HG03139 (cell line): ENCODE measurements around the gene MRPL24.
"Not testable (repeated sequence)": the region's sequence is repeated elsewhere in the genome, so short reads cannot be mapped to it uniquely, and the experiment has no call there.

Experiments used
- ATAC-seq: cut with Tn5 transposase; IDR thresholded peaks from one replicate; pipeline ENCODE4 v1.9.1; 2021; ENCODE audit not compliant: unreplicated experiment

The MRPL24 gene

DNA sequence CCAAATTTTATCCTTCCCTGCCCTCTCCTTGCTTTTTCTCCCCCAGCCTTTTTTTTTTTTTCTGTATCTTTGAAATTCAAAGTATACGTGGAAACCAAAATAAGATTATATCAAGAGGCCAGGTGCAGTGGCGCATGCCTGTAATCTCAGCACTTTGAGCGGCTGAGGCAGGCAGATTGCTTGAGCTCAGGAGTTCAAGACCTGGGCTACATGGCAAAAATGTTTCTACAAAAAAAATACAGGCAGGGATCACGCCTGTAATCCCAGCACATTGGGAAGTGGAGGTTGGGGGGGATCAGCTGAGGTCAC lies 19.9 kb upstream of the MRPL24 start:
- ATAC-seq: no peak

DNA sequence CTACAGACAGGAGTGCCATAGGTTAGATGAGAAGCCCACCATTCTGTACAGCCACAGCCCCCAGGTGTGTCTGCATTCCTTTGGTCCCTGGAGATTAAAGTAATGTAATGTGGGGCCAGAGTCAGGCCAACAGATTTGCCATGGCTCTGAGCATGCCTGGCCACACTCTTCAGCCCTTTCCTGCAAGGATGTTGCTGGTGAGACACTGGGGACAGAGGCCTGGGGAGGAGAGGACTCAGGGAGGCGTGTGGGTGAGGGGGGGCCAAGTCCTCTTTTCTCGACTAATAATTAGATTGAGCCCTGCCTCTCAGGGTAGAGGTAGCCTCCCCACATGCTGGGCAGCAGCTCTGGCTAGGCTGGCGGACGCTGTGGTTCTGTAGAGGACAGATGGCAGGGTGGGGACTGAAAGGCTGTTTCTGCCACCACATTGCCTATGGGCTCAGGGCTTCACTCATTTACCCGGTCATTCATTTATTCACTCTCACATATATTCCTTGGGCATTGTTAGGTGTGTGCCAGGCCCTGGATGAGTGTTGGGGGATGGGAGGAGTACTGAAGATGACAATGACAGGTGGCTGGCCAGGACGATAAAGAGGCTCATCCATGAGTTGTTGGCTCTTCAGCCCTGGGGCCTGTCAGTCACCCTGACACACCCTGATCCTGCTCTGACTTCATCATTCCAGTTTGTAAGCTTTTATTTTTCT lies 19.4 kb upstream of the MRPL24 start:
- ATAC-seq: no peak

DNA sequence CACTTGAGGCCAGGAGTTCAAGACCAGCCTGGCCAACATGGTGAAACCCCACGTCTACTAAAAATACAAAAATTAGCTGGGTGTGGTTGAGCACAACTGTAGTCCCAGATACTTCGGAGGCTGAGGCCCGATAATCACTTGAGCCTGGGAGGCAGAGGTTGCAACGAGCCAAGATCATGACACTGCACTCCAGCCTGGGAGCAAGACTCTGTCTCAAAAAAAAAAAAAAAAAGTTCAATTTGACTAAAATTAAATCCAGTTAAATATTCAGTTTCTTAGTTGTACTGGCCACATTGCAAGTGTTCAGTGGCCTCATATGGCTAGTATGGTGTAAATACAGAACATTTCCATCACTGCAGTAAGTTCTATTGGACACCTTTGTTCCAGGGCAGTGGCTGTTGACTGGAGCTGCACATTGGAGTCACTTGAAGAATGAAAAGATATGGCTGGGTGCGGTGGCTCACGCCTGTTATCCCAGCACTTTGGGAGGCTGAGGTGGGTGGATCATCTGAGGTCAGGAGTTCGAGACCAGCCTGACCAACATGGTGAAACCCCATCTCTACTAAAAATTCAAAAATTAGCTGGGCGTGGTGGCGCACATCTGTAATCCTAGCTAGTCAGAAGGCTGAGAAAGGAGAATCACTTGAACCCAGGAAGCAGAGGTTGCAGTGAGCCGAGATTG lies 16.8 kb upstream of the MRPL24 start:
- ATAC-seq: not testable (repeated sequence)

DNA sequence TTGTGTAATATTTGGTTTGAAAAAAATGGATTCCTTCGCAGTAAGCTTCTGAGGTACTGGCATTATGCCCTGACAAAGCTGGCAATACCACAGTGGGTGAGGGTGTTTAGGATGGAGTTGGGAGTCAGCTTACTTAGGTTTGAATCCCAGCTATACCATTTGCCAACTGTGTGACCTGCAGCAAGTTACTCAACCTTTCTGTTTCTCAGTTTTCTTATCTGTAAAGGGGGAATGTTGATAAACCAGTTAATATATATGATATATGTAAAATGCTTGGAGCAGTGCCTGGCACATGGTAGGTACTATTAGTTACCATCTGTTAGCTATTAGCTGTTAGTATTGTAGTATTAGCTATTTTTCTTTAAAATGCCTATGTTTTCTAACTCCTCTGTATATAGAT lies 15.5 kb upstream of the MRPL24 start:
- ATAC-seq: no peak

DNA sequence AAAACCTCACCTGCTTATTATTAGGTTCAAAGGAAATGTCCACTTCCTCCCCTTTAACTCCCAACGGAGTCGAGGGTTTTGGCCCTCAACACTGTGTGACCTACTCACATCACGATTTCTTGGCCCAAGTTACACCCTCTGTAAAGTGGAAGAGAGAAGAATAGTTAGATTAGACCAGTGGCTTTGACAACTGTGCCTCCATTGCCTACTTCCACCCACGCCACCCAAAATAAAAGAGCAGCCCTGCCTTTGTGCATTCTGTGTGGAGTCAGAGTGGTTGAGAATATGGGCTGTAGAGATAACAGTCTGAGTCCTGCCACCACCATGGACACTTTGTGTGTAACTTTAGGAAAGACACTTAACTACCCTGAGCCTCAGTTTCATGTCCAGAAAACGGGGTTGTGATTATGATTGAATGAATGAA lies 14.7 kb upstream of the MRPL24 start:
- no peak for ATAC-seq

DNA sequence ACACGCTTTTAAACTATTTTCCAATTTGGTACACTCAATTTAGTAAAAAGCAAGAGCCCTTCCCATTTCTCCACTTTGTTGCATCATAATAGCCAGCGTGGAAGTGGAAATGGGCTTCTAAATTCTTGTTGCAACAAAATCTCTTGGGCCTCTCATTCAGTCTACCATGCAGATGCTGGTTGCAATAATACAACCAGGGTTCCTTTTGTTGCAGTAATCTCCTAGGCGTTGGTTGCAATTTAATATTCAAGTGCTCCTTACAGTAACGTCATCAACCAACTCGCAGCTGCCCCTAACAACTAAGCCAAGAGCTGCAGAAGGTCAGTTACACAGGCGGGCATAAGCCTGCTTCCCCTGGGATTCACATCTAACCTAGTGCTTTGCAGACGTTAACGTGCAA lies 13.3 kb upstream of the MRPL24 start:
- no peak for ATAC-seq

DNA sequence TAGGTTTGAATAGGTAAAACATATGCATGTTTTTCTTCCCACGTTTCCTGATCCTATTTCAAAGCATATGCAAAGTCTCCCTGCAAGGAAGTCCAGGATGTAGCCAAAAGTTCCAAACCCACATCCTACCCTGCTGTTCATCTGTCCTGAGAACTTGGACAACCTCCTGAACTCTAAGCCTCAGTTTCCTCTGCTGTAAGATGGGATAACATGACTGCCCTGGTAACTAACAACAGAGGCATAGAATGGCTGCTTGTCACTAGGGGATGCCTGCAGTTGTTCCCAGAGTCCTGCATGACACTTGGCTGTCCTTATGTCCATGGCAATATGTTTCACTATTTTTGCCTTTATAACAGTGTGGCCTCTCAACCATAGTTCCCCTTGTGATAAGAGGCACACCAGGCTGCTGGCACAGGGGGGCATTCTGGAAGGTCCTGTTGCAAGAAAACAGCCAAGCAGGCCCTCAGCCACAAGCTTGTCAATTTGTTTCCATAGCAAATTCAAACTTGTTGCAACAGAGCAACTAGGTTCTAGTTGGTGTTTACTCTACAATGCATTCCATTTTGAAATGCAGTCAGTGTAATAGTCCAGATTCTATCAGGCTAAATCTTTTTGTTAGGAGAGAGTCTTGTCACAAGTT lies 12.1 kb upstream of the MRPL24 start:
- no peak for ATAC-seq

DNA sequence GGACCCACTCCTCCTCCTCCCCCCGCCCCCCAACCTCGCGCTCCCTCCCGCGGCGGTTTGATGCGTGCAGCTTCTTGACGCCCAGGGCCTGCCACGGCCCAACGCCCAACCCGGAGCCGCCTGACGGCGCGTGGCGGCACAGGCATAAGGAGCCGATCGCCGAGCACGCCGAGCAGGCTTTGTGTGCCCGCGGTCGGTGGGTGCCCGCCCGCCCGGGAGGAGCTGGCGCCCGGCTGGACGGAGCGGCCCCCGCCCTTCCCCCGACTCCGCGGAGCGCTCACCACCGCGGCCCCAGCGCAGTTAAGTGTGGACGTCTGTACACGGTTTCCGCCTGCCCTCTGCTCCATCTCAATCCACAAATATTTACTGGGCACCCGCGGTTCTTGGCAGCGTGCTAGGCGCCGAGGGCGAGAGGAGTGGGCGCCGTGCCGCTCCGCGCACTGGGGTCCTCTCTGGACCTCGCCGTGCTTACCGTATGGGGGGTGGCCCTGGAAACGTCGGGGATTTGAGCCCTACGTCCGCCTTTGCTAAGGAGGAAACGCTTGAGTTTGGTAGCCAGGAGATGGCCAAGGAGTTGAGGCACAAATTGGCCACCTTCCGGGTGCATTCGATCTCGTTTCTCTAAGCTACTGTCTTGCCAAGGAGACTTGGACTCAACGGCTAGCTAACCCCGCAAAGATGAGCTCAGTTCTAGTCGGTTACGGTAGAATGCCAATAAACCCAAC lies 11.0 kb upstream of the MRPL24 start:
- peak; percentile 57 for ATAC-seq

DNA sequence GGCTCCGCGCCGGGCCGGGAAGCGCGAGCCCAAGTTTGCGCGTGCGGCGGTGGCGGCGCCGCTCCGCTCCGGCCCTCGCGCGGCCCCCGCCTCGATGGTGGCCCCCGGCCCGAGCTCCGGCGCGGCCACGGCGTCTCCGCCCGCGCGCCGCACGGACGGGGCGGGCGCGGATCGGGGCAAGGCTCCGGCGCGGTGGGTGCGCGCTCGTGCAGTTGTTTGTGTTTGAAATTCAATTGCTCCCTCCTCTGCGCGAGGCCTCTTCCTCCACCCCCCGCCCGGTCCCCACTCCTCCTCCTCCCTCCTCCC lies 10.5 kb upstream of the MRPL24 start, which contains the start of gene HDGF:
Gene HDGF, minus strand, starts transcription at position 225 of the 306 bp plus-strand sequence. CDS start 246 bp downstream, outside the sequence.
- ATAC-seq: peak; percentile 3

DNA sequence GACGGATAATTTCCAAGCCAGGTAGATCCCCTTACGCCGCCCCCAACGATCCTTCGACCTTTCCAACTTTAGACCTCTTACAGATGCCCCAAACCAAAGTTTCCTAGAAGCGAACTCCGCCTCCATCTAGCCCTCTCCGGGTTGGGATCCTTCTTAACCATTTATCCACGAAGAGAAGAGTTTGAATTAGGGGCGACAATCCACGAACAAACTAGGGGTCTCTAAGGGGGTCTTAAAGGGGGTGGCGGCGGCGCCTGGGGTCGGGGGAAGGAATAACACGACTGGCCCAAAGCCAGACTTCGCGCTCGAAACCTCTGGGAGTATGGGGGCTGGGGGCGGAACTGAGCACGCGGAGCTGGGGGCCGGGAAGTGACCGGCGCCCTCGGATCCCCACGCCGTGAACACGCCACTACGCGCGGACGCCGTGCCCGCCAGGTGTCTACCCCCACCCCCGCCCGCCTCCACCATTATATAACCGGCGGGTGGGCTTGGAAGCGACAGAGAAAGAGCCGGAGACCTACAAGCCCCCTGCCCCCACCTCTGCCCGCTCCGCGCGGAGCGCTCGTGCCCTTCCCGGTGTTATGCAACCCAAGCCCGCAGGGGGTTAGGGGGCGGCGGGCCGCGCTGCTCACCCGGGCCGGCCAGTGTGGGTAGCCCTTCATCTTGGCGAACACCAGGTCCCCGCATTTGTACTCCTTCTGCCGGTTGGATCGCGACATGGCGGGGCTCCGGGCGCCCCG lies 10.0 kb upstream of the MRPL24 start:
- peak; percentile 5 for ATAC-seq

DNA sequence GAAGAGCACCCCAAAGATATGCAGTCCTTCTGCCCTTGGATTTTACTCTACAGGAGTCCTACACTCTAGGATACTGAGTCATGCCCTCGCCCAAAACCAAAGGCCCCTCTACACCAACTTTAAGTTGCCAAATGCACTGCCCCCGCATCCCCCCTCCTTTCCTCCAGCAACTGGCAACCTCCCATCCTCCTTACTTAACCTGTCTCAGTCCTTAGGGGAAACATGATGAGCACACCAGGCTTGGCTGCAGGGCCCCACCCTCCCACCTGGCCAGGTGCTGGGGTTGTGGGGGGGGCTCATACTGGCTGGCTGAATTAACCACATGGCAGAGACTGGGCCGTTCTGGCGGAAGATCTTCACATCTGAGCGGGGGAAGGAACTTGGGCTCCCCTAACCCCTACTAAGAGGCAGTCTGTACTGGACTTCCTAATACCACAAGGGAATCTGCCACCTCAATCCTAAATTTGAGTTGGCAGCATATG lies 9.3 kb upstream of the MRPL24 start:
- no peak for ATAC-seq

DNA sequence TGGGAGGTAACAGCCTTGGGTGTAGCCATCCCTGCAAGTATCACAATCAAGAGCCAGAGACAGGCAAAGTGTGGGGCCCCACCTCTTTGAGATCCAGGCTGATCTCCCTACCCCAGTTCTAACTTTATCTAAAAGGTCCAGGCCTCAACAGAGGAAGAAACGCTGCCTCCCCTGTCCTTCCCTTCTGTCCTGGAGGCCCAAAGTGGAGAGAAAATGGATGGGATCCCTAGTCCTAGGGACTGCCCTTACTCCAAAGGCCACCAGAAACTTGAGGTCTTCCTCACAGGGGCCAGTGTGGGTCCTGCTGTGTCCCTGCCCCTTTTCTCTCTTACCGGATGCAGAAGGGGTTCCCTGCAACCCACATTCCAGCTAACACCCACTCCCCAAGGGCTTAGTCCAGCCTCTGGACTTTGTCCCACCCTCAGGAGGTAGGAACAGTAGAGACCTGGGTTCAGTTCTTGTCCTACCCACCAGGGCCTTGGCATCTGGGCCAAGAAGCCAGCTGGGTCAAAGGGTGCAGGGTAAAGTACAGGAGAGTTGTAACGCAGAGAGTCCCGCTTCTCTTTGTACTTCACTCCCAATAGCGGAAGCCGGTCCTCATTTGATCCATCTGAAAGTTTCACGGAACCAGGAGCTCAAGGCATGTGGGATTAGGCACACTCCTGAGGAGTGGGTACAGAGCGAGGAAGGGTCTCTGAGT lies 8.7 kb upstream of the MRPL24 start:
- ATAC-seq: no peak

DNA sequence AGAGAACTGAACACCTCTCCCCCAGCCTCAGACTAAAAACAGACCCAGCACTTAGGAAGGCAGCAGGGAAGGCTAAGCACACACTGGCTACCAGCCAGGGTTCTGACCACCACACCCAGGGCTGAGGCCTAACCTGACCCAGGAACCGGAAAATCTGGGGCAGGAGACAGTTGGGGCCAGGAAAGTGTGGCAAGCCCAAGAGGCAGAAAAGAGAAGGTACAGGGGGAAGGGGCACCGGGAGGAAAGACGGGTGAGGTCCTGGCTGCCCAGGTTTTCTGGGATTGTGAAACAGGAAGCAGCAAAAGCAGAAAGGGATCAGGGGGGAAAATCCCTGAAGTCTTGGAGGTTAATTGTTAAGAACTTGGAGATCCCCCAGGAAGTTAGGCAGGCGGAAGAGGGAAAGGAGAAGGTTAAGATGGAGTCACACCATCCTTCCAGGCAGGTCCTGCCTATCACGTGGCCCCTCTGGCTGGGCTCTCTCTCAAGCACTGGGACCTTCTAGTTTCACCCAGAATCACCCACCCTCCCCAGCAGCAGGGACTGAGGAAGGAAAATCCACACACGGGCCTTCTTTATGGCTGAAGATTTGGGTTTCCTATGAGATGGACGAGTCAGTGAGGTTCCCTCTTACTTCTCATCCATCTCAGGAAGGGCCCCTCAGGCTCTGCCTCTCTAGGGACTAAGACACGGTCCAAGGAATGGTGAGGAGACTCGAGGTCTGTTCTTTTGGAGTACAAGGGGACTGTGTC lies 8.0 kb upstream of the MRPL24 start:
- no peak for ATAC-seq

DNA sequence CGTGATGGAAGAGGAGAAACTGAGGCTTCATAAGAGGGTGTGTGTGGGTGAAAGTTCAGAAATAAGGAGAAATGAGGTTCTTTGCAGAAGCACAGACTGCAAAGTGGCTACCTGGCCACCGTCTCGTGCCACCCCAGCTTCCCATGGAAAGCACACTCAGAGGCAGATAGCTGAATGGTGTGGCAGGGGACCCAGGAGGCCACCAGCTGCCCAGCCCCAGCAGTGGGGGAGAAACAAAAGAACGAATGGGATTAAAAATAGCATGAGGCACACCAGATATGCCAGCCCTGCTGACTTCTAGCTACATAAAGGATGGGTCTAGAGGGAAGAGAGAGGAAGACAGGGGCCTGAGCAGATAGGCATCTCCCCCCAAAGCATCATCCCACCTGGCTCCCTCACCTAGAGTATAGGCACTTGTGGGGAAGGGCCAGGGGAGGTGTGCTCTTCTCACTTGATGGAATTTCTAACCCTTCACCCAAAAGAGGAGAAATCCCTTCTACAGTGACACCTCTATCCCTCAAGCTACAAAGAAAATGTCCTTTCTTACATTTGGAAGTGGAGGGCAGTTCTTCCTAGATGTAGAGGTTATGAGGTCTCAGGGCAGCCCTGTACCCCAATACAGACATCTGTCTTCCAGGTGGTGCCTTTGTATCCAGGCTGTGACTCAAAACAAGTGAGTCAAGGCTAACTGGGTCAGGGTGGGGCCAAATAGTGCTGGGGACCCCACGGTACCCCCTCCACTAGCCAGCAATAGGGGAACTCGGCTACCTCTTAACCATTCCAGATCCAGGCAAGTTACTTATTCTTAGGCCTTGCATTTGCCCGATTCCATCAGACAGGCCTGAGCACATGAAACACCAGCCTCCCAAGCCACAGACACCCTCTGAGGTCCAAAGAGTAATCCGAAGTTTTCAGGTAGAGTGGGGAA lies 7.1 kb upstream of the MRPL24 start:
- ATAC-seq: no peak

DNA sequence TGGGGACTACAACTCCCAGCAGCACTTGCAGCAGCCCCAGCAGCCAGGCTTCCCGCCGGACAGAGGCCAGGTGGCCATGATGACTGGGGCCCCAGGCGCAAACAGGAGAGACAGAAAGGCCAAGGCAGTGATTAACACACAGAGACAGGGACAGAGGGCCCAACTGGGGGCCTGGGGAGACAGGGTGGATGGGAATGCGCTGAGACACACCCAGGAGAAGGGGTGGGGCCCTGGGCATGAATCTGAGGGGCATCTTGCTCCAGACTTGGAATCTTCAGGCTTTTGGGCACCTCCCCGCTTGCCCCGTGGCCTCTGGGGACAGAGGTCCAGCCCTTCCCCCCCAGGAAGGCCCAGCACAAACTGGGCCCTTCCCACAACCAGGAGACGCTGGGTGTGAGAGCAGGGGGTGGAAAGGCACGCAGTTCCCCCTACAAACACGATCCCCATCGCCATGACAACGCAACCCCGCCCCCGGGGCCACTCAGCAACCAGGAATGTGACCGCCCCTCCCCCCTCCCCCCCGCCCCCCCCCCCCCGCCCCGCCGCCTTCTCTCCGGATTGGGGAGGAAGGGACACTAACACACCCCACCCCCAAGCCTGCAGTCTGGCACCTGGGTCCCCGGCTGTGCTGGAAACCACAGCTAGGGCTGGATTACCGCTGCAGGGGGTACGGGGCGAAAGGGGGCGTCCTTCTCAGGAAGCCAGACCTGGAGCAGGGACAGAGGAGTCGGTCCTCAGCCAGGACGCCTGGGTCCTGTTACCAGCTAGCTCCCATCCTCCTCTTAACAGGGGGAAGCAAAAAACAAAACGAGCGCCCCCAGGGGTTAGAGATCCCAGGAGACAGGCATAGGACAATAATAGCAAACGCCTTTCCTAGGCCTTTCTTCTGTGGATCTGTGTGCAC lies 6.1 kb upstream of the MRPL24 start:
- ATAC-seq: no peak

DNA sequence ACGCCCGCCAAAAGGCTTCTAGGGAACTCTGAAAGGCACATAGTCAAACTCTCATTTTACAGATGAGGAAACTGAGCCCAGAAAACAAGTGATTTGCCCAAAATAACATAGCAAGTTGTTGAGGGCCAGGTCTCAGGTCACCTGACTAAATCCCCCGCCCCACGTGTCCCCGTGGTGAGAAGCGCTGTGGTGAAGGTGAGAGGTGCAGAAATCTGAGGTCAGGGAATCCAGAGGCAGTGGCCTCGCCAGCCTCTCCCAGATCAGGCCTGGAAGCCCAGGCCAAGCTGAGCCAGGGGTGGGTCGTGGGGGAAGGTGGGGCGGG lies 5.5 kb upstream of the MRPL24 start:
- ATAC-seq: no peak

DNA sequence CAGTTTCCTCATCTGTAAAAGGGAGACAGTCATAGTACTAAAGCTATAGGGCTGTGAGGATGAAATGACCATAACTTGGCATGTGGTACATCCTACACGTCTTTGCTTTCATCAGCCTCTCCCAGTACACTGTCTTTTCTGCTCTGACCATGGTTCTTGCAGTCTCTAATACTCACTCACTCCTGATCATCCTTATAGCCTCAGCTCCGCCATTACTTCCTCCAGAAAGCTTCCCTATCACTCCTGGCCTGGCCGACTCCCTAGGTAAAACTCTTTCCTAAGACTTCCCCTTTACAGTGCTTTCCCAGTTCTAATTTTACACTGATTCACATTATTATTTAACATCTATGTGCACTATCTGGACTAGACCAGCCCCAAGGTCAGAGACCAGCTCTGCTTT lies 5.0 kb upstream of the MRPL24 start:
- ATAC-seq: no peak
